AG04450 (cell line): ENCODE results near the gene CYP2W1. TPM values are rescaled to one million over a fixed set of nuclear protein-coding genes. Genes with fewer than 3 reads are reported as not detected.

Experiments used
- CTCF ChIA-PET: fragments of 300-600, 350-600 bp; formaldehyde crosslinking; extraction: SDS; loops from one replicate; lab custom pipeline; 2022; ENCODE audit warnings: antibody characterized with exemption, inconsistent platforms; lab: Charles Lee
- POLR2A ChIA-PET: fragments of 350-600 bp; formaldehyde crosslinking; extraction: SDS; loops from one replicate; lab custom pipeline; 2021; ENCODE audit warnings: antibody characterized with exemption, inconsistent platforms; lab: Yijun Ruan, JAX
- DNase-seq: peaks from one replicate; pipeline ENCODE4 v3.0.0-alpha.2; 2011; ENCODE audit warnings: low read depth, low spot score
- H3K27ac ChIP-seq: one replicate; pipeline ENCODE4 v1.5.1; 2012; ENCODE audit warnings: low read depth, low read length, control low read depth
- H3K27me3 ChIP-seq: one replicate; pipeline ENCODE4 v1.6.0; 2012; ENCODE audit warnings: low read length; ENCODE audit not compliant: control insufficient read depth, insufficient read depth
- H3K4me3 ChIP-seq: 2 replicates; pipeline ENCODE4 v1.5.1; 2011; ENCODE audit warnings: mild to moderate bottlenecking, low read depth, low read length, control low read depth
- H3K9me3 ChIP-seq: 2 replicates; pipeline ENCODE4 v1.5.1; 2012; ENCODE audit warnings: low read length; ENCODE audit not compliant: control insufficient read depth, insufficient read depth
- polyA minus RNA-seq: library from RNA; depleted of rRNA, polyadenylated mRNA; stranded (reverse); fragments of >200 nt; gene quantifications from 2 replicates; pipeline ENCODE4 v1.2.3, GENCODE V29; 2011; rRNA and poly(A)+ RNA removed
- polyA plus RNA-seq: library from polyadenylated mRNA; depleted of rRNA; stranded (reverse); fragments of >200 nt; gene quantifications from 2 replicates; pipeline ENCODE4 v1.2.3, GENCODE V29; 2011; rRNA removed
- TF ChIP-seq, protein P1 (sequence below): IDR thresholded peaks from 2 replicates; pipeline ENCODE4 v1.5.1; 2011; ENCODE audit warnings: low read depth, low read length, control low read depth, inconsistent platforms

The CYP2W1 gene, protein sequence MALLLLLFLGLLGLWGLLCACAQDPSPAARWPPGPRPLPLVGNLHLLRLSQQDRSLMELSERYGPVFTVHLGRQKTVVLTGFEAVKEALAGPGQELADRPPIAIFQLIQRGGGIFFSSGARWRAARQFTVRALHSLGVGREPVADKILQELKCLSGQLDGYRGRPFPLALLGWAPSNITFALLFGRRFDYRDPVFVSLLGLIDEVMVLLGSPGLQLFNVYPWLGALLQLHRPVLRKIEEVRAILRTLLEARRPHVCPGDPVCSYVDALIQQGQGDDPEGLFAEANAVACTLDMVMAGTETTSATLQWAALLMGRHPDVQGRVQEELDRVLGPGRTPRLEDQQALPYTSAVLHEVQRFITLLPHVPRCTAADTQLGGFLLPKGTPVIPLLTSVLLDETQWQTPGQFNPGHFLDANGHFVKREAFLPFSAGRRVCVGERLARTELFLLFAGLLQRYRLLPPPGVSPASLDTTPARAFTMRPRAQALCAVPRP
- polyA plus RNA-seq: not detected in 2 replicates
- not detected in 2 replicates for polyA minus RNA-seq

DNA sequence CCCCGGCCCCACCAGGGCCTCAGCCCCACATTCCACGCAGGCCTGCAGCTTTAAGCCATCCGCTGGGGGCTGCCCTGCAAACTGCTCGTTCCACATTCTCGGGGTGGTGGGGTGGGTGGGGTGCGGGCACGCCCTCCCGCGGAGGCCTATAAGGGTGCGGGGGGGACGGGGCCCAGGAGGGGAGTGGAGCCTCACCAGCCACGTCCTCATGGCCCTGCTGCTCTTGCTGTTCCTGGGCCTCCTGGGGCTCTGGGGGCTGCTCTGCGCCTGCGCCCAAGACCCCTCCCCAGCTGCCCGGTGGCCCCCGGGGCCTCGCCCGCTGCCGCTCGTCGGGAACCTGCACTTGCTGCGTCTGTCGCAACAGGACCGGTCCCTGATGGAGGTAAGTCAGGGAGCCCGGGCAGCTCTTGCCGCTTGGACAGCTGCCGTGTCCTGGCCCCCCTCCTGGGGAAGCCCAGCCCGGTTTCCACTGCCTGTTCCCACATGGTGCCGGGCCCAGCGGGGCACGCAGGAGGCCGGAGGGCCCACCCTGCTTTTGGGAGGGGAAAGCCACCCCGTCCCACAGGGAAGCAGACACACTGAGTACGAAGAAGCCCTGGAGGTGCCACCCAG is at the start of gene CYP2W1:
TSS of gene CYP2W1 (plus strand) at position 178 of the 612 bp plus-strand sequence. CDS start at position 209, 31 bp downstream.
- TF ChIP-seq, protein P1, sequence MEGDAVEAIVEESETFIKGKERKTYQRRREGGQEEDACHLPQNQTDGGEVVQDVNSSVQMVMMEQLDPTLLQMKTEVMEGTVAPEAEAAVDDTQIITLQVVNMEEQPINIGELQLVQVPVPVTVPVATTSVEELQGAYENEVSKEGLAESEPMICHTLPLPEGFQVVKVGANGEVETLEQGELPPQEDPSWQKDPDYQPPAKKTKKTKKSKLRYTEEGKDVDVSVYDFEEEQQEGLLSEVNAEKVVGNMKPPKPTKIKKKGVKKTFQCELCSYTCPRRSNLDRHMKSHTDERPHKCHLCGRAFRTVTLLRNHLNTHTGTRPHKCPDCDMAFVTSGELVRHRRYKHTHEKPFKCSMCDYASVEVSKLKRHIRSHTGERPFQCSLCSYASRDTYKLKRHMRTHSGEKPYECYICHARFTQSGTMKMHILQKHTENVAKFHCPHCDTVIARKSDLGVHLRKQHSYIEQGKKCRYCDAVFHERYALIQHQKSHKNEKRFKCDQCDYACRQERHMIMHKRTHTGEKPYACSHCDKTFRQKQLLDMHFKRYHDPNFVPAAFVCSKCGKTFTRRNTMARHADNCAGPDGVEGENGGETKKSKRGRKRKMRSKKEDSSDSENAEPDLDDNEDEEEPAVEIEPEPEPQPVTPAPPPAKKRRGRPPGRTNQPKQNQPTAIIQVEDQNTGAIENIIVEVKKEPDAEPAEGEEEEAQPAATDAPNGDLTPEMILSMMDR: no peak
- CTCF ChIA-PET: interaction anchor here (1.2 to 1.6 kb wide), 3 partner anchors 8 to 82 kb away, joined by 4 to 11 read pairs (median 6); no protein-coding TSS in a partner anchor
- POLR2A ChIA-PET: no interaction called here
- DNase-seq: no peak
- Histone ChIP-seq H3K27me3 (peaks cover 8% of the 10 kb centered on the region), H3K27ac (no peak within 1 kb of the TSS), H3K9me3 (no peaks in the 10 kb centered on the region; the same call in 1 of the 2 replicates), H3K4me3 (no peak within 1 kb of the TSS)

DNA sequence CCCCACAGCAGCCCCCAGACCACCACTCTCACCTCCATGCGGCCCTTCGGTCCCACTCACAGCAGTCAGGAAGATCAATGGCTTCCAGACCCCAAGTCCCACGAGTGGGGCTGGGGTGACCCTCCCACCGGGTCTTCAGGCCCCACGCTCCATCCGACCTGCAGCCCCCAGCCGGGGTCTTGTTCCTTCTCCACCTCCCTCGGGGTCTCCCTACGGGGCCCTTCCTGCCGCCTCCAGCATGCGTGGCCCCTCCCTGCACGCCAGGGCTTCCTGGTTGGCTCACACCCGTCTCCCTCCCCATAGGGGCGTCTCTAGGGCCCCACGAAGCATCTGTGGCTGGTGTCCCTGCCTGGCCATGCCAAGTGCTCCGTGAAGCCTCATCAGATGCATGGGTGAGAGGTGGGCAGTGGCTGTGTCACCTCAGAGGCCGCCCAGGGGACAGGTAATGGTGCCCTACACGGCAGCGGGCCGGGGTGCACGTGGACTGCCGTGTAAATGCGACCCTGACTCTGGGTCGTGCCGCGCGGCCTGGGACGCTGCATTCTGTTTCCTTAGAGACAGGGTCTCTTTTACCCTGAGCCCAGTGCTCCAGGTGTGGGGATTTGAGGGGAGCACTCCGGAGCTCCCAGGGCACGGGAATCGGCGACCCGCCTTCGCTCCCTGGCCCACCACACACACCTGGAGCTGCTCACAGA is 48.4 kb upstream of the CYP2W1 start:
- POLR2A ChIA-PET: no interaction called here
- Histone ChIP-seq H3K9me3 (peaks cover 5% of the 10 kb centered on the region; the same call in 1 of the 2 replicates), H3K27me3 (no peaks in the 10 kb centered on the region), H3K4me3 (no peak overlapping the region), H3K27ac (no peak overlapping the region)
- TF ChIP-seq, protein P1: no peak
- no peak for DNase-seq
- CTCF ChIA-PET: no interaction called here

DNA sequence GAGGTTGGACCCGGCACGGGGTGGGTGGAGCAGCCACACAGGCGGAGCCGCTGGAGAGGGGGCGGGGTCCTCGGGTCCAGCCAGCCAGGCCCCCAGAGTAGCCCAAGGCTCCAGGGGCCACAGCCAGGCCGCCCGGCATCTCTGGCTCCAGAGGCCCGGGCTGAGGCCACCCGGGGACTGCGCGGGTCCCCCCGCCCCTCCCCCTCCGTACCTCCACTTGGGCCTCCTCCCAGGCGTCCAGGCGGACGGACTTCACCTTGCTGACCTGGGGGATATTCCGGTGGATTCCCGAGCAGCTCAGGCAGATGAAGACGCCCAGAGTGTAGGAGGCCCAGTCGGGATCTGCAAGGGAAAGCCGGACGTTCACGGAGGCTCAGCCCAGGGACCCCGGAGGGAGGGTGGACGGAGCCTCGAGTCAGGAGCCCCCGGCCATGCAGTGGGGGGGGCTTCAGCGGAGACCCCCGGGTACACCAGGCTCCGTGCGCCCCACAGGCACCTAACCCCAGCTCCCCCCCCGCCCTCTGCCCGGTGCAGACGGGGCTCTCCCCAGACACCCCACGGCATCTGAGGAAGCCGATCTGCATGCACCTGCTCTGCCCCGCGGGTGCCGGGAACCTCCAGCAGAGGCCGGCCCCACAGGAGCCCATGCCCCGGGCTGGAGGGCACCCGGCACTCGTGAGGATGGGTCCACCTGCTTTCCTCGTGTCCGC is 47.7 kb upstream of the CYP2W1 start:
- ChIA-PET CTCF (no interaction called here), POLR2A (no interaction called here)
- no peak overlapping the region for H3K4me3 ChIP-seq
- peaks cover 5% of the 10 kb centered on the region; the same call in 1 of the 2 replicates for H3K9me3 ChIP-seq
- DNase-seq: no peak
- H3K27ac ChIP-seq: no peak overlapping the region
- TF ChIP-seq, protein P1: no peak
- H3K27me3 ChIP-seq: no peaks in the 10 kb centered on the region

DNA sequence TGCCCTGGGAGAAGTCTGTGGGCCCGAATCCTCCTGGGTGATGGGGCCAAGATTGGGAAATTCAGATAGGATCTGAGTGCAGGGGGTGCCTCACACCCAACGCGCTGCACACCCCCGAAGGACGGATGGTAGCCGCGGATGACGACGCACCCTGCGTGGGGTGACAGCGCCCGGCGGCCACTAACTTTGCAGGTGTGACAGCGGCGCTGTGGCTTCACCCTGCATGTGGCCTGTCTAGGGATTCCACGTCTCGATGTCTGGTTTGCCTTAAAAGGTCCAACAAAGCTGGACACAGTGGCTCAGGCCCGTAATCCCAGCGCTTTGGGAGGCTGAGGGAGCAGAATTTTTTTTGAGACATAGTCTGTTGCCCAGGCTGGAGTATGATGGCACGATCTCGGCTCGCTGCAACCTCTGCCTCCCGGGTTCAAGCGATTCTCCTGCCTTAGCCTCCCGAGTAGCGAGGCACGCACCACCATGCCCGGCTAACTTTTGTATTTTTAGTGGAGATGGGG is 47.1 kb upstream of the CYP2W1 start:
- POLR2A ChIA-PET: no interaction called here
- no peak for DNase-seq
- CTCF ChIA-PET: no interaction called here
- TF ChIP-seq, protein P1: no peak
- no peak overlapping the region for H3K4me3 ChIP-seq
- peaks cover 5% of the 10 kb centered on the region; the same call in 1 of the 2 replicates for H3K9me3 ChIP-seq
- no peak overlapping the region for H3K27ac ChIP-seq
- no peaks in the 10 kb centered on the region for H3K27me3 ChIP-seq
